Activated CD4-positive, alpha-beta T cell treated with anti-CD3 and anti-CD28 coated beads, Interleukin-2, amount 10 ng/mL, durations not matched to agents 24 days and 14 days (primary cell): ENCODE data around the gene ARRDC3. TPM values are rescaled to one million over a fixed set of nuclear protein-coding genes. Genes with fewer than 3 reads are reported as not detected.
"Not testable (repeated sequence)": the region's sequence is repeated elsewhere in the genome, so short reads cannot be mapped to it uniquely, and the experiment has no call there.

Experiments
- DNase-seq: peaks from one replicate; pipeline ENCODE4 v3.0.0; 2022
- H3K27ac Mint-ChIP-seq: one replicate; pipeline ENCODE4 v1.8.0; 2022; ENCODE audit warnings: mild to moderate bottlenecking, mixed read lengths
- H3K27me3 Mint-ChIP-seq: one replicate; pipeline ENCODE4 v1.8.0; 2022; ENCODE audit warnings: mixed read lengths
- H3K36me3 Mint-ChIP-seq: one replicate; pipeline ENCODE4 v1.8.0; 2022; ENCODE audit warnings: low read depth, mild to moderate bottlenecking, mixed read lengths
- H3K4me1 Mint-ChIP-seq: one replicate; pipeline ENCODE4 v1.8.0; 2021; ENCODE audit warnings: mixed read lengths
- H3K4me3 Mint-ChIP-seq: one replicate; pipeline ENCODE4 v1.8.0; 2022; ENCODE audit warnings: mild to moderate bottlenecking, moderate library complexity, mixed read lengths
- H3K9me3 Mint-ChIP-seq: one replicate; pipeline ENCODE4 v1.8.0; 2021; ENCODE audit warnings: mixed read lengths
- intact Hi-C: fragments of 100-400 bp; cut with micrococcal nuclease; formaldehyde crosslinking; loops from one replicate; pipeline ENCODE4 v1.15.1; 2023
- total RNA-seq: library from RNA; stranded (reverse); gene quantifications from 2 replicates; pipeline ENCODE4 v1.2.3, GENCODE V29; 2022

The ARRDC3 gene
- total RNA-seq, 1 donor from 2014 or later, result 12.4 TPM

DNA sequence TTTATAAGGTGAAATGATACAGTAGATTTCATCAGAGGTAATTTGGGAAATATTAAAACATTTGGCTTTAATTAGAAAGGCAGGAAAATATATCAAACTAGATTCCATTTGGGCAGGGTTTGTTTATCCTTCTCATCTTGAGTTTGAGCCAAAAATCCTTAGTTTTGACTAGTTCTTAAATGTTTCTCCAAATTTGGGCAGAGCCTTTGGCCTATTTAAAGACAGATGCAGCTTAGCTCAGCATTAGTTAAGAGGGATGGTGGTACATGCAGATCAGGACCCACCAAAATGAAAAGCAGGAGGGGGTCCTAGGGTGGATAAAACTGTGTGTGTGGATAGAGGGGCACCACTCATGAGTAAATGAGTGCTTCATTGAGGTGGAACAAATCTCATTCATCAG lies 20.3 kb upstream of the ARRDC3 start:
- no peaks in the 10 kb centered on the region for H3K36me3 Mint-ChIP-seq
- H3K9me3 Mint-ChIP-seq, result no peaks in the 10 kb centered on the region
- H3K4me1 Mint-ChIP-seq, result no peaks in the 10 kb centered on the region
- no peak for DNase-seq
- H3K27ac Mint-ChIP-seq, result no peak overlapping the region
- H3K27me3 Mint-ChIP-seq, result no peaks in the 10 kb centered on the region
- intact Hi-C loops, result no loop called here
- H3K4me3 Mint-ChIP-seq, result no peak overlapping the region

DNA sequence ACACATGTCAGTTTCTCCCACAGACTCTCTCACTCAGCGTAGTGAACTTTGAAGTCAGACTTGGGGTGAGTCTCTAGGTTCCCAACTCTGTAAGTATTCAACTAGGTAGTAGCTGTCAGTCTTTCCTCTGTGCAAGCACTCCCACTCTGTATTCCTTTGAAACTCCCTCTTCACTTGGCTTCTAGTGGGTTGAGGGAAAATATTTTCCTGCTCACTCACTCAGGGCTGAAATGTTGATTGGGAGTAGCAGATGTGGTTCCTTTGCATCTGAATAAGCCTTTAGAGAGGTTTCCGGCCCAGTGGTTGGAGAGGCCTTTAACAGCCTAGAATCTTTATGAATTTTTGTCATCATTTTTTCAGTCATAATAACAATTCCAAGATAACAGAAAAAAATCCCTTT lies 18.1 kb upstream of the ARRDC3 start:
- no peaks in the 10 kb centered on the region for H3K9me3 Mint-ChIP-seq
- H3K27ac Mint-ChIP-seq, result no peak overlapping the region
- intact Hi-C loops, result no loop called here
- no peak for DNase-seq
- H3K27me3 Mint-ChIP-seq, result no peaks in the 10 kb centered on the region
- H3K36me3 Mint-ChIP-seq, result no peaks in the 10 kb centered on the region
- peaks cover 10% of the 10 kb centered on the region for H3K4me1 Mint-ChIP-seq
- no peak overlapping the region for H3K4me3 Mint-ChIP-seq

DNA sequence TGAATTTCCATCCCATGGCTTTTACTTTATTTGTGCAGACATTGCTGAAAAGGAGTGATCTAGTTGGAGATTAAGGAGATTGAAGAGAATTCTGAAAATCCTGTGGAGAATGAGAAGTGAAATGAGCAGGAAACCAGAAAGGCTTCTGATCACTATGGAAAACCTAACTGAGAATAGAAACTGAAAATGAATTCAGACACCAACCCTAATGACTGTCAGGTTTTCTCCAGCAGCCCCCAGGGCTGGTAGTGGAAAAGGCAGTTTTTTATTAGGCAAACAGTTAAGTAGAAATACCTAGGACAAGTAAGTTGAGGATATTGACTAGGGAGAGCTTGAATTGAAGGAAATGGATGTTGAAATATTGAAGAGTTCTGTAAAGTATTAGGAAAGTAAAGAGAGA lies 14.7 kb upstream of the ARRDC3 start:
- DNase-seq, result no peak
- intact Hi-C loops, result no loop called here
- H3K4me3 Mint-ChIP-seq, result peak overlapping the region; percentile 42
- no peaks in the 10 kb centered on the region for H3K9me3 Mint-ChIP-seq
- no peaks in the 10 kb centered on the region for H3K27me3 Mint-ChIP-seq
- no peaks in the 10 kb centered on the region for H3K36me3 Mint-ChIP-seq
- H3K4me1 Mint-ChIP-seq, result peaks cover 10% of the 10 kb centered on the region
- no peak overlapping the region for H3K27ac Mint-ChIP-seq

DNA sequence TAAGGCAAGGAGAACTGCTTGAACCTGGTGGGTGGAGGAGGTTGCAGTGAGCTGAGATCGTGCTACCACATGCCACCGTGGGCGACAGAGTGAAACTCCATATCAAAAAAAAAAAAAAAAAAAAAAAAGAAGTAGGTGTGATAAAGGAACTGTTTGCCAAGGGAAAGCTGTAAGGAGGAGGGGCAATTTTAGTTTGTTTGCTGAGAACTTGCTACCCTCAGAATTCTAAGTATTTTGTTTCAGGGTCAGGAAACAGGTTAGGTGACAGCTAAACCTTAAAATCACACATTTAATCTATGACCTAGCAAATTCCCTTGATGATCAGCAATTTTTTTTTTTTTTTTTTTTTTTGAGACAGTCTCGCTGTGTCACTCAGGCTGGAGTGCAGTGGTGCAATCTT lies 7.2 kb upstream of the ARRDC3 start:
- no peak overlapping the region for H3K27ac Mint-ChIP-seq
- H3K4me1 Mint-ChIP-seq, result peaks cover 6% of the 10 kb centered on the region
- H3K4me3 Mint-ChIP-seq, result no peak overlapping the region
- H3K27me3 Mint-ChIP-seq, result peaks cover 4% of the 10 kb centered on the region
- intact Hi-C loops, result no loop called here
- H3K9me3 Mint-ChIP-seq, result no peaks in the 10 kb centered on the region
- H3K36me3 Mint-ChIP-seq, result peaks cover 4% of the 10 kb centered on the region
- no peak for DNase-seq

DNA sequence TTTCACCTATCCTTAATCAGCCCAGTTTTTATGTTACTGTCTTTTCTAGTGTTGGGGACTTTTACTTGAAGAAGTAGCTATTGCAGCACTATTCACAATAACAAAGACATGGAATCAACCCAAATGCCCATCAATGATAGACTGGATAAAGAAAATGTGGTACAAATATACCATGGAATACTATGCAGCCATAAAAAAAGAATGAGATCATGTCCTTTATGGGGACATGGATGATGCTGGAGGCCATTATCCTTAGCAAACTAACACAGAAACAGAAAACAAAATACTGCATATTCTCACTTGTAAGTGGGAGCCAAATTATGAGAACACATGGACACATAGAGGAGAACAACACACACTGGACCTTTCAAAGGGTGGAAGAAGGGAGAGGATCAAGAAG lies 6.4 kb upstream of the ARRDC3 start:
- H3K4me3 Mint-ChIP-seq, H3K9me3 Mint-ChIP-seq, H3K36me3 Mint-ChIP-seq, DNase-seq, H3K27me3 Mint-ChIP-seq, H3K27ac Mint-ChIP-seq, intact Hi-C loops, H3K4me1 Mint-ChIP-seq: not testable (repeated sequence)

DNA sequence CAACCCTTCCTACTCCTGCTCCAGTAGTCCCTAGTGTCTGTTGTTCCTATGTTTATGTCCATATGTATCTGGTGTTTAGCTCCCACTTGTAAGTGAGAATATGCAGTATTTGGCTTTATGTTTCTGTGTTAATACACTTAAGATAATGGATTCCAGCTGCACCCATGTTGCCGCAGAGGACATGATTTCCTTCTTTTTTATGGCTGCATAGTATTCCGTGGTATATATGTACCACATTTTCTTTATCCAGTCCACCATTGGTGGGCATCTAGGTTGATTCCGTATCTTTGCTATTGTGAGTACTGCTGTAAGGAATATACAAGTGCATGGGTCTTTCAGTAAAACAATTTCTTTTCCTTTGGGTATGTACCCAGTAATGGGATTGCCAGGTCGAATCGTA lies 5.2 kb upstream of the ARRDC3 start:
- Mint-ChIP-seq H3K27me3 (peaks cover 4% of the 10 kb centered on the region), H3K27ac (no peak overlapping the region), H3K9me3 (no peaks in the 10 kb centered on the region), H3K4me1 (peaks cover 19% of the 10 kb centered on the region), H3K4me3 (no peak overlapping the region), H3K36me3 (peaks cover 4% of the 10 kb centered on the region)
- no peak for DNase-seq
- intact Hi-C loops, result no loop called here

DNA sequence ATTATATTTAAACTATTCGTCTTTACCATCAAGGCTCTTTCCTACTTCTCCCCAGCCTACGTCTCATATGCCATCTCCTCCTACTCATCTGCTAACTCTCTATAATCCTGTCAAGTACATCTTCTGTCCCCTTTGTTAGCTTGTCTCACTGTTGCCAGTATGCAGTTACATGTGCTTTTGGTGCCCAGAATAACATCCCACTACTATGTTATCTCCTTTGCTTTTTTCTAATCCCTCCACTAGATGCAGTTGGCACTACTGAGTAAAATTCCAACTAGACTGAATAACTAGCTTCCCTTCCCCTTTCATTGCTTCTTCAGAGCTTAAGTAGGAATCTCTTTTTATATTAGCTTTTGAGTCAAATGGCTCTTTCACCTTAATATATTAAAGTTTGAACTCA lies 3.0 kb upstream of the ARRDC3 start:
- H3K27ac Mint-ChIP-seq, result no peak overlapping the region

DNA sequence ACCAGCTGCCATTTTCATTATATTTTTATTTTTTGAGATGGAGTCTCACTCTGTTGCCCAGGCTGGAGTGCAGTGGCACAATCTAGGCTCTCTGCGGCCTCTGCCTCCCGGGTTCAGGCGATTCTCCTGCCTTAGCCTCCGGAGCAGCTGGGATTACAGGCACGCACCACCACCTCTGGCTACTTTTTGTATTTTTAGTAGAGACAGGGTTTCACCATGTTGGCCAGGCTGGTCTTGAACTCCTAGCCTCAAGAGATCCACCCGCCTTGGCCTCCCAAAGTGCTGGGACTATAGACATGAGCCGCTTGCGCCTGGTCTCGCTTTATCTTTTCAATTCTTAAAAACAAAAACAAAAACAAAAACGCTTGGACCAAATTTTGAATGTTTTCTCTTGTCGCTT lies 2.5 kb upstream of the ARRDC3 start:
- not testable (repeated sequence) for H3K27me3 Mint-ChIP-seq, H3K36me3 Mint-ChIP-seq, DNase-seq, H3K9me3 Mint-ChIP-seq, H3K4me3 Mint-ChIP-seq, H3K27ac Mint-ChIP-seq
- intact Hi-C loops, result loop anchor here (1.0 to 2.0 kb wide), 5 partner anchors 33 to 519 kb away; no protein-coding TSS in a partner anchor
- H3K4me1 Mint-ChIP-seq, result peaks cover 23% of the 10 kb centered on the region

More for the DNA sequence above, 3.0 kb upstream of the ARRDC3 start:
- Mint-ChIP-seq H3K9me3 (no peaks in the 10 kb centered on the region), H3K36me3 (peaks cover 4% of the 10 kb centered on the region), H3K27me3 (peaks cover 4% of the 10 kb centered on the region), H3K4me3 (no peak overlapping the region), H3K4me1 (peaks cover 23% of the 10 kb centered on the region)
- DNase-seq, result no peak
- intact Hi-C loops, result no loop called here

DNA sequence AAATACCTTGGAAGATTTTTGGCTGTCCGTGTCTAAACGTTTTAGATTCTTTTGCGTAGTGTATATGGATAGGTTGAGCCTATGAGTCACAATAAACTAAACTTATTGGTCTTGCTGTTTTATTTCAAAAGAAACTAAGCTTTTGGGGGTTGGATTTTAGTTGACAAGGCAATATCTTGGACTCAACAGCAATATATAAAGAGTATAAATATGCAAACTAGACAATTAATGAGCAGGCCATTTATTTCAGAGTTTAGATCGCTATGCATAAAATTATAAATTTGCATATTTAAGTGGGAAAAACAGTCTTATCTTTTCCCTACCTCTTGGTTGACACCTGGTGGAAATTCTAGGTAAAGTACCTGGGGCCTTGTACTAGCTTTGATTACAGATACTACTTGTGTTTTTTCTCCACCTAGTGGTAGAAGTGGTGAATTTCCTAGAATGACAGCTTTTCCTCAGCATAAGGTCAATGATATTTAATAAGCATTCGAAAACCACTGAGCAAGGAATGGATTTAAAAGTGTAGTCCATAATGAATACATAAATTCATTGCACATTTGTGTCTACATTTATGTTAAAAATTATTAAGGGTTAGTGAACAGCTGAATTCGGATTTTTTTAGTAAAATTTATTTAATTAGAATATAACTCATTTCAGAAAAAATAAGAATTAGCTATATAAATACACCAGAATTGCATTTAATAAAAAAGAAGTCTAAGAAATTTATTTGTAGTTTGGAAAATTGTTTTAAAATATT lies 1.7 kb upstream of the ARRDC3 start:
- Mint-ChIP-seq H3K9me3 (no peaks in the 10 kb centered on the region), H3K4me3 (peak overlapping the region; percentile 94), H3K4me1 (peaks cover 21% of the 10 kb centered on the region), H3K27ac (peak overlapping the region; percentile 99), H3K27me3 (peaks cover 4% of the 10 kb centered on the region), H3K36me3 (peaks cover 5% of the 10 kb centered on the region)
- intact Hi-C loops, result loop anchor here (1.0 to 5.0 kb wide), 6 partner anchors 34 to 913 kb away; partner anchors contain the start of genes MBLAC2 and POLR3G
- peak; percentile 85 for DNase-seq

DNA sequence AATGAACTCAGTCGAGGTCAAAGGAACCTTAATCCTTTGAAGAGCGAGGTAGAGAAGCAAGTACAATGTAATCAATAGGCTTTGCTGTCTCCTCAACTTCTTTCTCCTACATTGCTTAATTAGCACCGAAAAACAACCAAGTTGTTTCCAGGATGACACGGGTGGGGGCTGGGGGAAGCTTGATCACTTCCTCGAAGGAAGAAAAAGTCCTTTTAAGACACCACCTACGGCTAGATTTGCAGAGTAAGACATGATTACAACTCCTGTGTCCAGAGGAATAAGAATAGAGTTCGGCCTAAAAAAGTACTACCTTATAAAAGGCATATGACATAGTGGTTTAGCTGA lies 811 bp upstream of the ARRDC3 start:
- H3K36me3 Mint-ChIP-seq, result peaks cover 2% of the 10 kb centered on the region
- peak overlapping the region; percentile 99 for H3K27ac Mint-ChIP-seq
- no peaks in the 10 kb centered on the region for H3K9me3 Mint-ChIP-seq
- intact Hi-C loops, result loop anchor here (1.0 to 5.0 kb wide), 6 partner anchors 23 to 912 kb away; partner anchors contain the start of genes MBLAC2 and POLR3G
- peaks cover 20% of the 10 kb centered on the region for H3K4me1 Mint-ChIP-seq
- H3K27me3 Mint-ChIP-seq, result peaks cover 4% of the 10 kb centered on the region
- peak overlapping the region; percentile 94 for H3K4me3 Mint-ChIP-seq
- peak; percentile 76 for DNase-seq

DNA sequence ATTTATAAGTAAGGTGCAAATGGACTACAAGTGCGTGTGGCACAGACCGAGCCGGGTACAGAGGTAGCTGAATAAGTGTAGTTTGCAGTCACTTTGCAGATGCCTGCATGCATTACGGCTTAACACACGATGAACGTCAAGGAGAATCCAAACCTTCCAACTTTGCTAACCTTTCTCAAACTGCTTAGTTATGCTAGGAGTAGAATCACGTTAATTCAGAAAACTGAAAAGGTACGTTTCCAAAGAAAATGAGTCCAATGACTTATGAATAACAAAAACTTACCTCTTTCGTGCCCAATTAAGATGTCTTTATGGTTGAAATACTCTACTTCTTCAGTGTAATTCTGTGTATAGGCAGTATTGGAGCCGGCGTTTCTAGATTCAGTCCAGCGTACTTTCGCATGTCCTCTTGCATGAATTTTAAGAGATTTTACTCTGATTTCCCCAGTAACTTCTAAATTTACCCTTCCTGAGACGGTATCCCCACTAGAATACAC lies 539 bp downstream of the ARRDC3 start:
- H3K4me1 Mint-ChIP-seq, result peaks cover 27% of the 10 kb centered on the region
- H3K27ac Mint-ChIP-seq, result peak overlapping the region; percentile 99
- H3K4me3 Mint-ChIP-seq, result peak overlapping the region; percentile 94
- H3K9me3 Mint-ChIP-seq, result no peaks in the 10 kb centered on the region
- peaks cover 4% of the 10 kb centered on the region for H3K27me3 Mint-ChIP-seq
- DNase-seq, result peak; percentile 81
- H3K36me3 Mint-ChIP-seq, result peaks cover 7% of the 10 kb centered on the region
- intact Hi-C loops, result loop anchor here (1.0 to 5.0 kb wide), 5 partner anchors 21 to 910 kb away; partner anchors contain the start of genes MBLAC2 and POLR3G

DNA sequence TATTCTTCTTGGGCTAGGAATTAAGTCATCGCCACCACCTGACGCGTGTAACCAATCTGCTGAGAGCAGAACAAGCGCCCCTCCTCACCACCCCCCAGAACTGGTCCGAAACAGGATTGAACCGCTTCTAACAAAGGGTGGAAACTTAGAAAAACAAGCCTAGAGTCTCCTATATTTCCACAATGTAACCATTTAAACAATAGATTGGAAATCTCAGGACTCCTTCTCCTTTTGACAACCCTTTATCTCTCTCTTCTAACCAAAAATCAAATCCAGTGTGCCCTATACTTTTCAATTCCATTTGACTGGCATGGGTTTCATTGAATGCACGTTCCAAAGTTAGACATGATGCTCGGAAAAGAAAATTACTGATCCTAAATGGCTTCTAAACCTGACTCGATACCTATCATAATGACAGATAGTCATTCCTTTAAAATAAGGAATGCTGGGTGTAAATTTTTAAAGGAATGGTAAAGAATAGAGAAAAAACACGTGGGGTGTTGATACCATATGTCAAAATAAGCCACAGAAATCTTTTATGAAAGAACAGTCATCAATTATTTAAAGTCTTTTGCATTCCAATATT lies 1.2 kb downstream of the ARRDC3 start:
- H3K36me3 Mint-ChIP-seq, result peaks cover 14% of the 10 kb centered on the region
- peak overlapping the region; percentile 99 for H3K27ac Mint-ChIP-seq
- no peaks in the 10 kb centered on the region for H3K9me3 Mint-ChIP-seq
- DNase-seq, result peak; percentile 92
- H3K4me3 Mint-ChIP-seq, result peak overlapping the region; percentile 94
- peaks cover 30% of the 10 kb centered on the region for H3K4me1 Mint-ChIP-seq
- intact Hi-C loops, result loop anchor here (2.0 to 5.0 kb wide), 3 partner anchors 113 to 973 kb away; partner anchors contain the start of genes CETN3, MBLAC2 and POLR3G
- peaks cover 4% of the 10 kb centered on the region for H3K27me3 Mint-ChIP-seq

DNA sequence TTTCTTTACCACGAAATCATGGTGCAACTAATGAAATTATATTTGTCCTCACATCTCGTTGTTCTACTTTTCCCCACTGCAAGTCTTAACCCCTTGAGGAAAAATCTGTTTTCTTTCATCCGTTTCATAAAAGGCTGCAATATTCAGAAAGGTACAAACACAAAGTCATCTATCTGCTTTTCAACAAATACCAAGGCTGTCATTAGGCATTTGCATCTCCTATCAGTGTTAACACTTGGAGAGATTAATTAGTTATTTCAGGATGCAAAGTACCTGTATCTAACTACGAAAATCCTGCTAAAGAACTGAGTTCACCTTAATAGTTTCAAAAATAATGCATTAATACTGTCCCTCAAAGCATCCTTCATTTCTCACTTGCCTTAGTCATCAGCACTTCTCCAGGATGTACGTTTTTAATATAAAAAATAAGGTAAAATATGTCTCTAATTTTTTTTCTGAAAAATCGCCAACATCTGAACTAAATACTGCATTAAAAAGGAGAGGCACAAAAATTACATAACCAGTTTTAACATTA lies 1.8 kb downstream of the ARRDC3 start:
- H3K27ac Mint-ChIP-seq, result peak overlapping the region; percentile 99
- peaks cover 30% of the 10 kb centered on the region for H3K4me1 Mint-ChIP-seq
- no peaks in the 10 kb centered on the region for H3K9me3 Mint-ChIP-seq
- H3K36me3 Mint-ChIP-seq, result peaks cover 14% of the 10 kb centered on the region
- H3K4me3 Mint-ChIP-seq, result peak overlapping the region; percentile 94
- no peak for DNase-seq
- H3K27me3 Mint-ChIP-seq, result peaks cover 4% of the 10 kb centered on the region
- intact Hi-C loops, result loop anchor here (2.0 to 5.0 kb wide), 2 partner anchors 909 to 973 kb away; partner anchors contain the start of genes CETN3, MBLAC2 and POLR3G
